ENCODE results near the gene SULT1A2.
"Not testable (repeated sequence)": the region's sequence is repeated elsewhere in the genome, so short reads cannot be mapped to it uniquely, and the experiment has no call there.

DNA sequence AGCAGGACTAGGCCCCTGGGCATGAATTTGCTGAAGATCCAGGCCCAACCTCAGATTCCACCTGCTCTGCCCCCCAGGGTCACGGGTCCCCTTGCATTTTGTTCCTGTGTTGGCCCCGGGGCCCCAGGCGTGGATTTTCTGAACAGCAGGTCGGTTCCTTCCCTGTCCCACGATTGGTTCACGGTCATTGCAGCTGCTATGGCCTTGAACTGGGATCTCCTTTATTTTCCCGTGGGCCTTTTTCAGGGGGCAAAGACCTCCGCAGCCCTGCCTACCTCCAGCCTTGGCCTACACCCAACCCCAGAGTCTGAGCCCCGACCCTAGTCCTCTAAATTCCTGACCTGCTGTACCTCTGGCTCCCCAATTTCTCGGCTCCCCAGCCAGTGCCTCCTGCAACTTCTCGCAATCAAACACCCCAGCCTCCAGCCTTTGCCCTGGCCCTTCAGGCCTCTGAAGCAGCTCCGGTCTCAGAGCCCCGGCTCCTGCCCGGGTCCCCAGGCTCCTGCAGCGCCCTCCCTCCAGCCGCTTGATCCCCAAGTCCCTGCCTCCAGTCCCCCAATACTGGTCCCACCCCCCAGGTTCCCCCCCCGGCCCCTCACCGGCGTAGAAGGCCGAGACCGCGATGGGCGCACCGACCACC lies 25.8 kb upstream of the SULT1A2 start:
- TF ChIP-seq, protein P1, sequence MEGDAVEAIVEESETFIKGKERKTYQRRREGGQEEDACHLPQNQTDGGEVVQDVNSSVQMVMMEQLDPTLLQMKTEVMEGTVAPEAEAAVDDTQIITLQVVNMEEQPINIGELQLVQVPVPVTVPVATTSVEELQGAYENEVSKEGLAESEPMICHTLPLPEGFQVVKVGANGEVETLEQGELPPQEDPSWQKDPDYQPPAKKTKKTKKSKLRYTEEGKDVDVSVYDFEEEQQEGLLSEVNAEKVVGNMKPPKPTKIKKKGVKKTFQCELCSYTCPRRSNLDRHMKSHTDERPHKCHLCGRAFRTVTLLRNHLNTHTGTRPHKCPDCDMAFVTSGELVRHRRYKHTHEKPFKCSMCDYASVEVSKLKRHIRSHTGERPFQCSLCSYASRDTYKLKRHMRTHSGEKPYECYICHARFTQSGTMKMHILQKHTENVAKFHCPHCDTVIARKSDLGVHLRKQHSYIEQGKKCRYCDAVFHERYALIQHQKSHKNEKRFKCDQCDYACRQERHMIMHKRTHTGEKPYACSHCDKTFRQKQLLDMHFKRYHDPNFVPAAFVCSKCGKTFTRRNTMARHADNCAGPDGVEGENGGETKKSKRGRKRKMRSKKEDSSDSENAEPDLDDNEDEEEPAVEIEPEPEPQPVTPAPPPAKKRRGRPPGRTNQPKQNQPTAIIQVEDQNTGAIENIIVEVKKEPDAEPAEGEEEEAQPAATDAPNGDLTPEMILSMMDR (IDR thresholded peaks at IDR 0.05; ENCODE audit: low read depth, low read length, poor library complexity, severe bottlenecking) = not testable (repeated sequence)
- not testable (repeated sequence) for TF ChIP-seq EZH2phosphoT487 (IDR thresholded peaks at IDR 0.05; ENCODE audit: borderline replicate concordance, low read length)
